HG02973 (cell line): Measurements from ENCODE around the gene ESRRA.

Source experiments
- ATAC-seq: cut with Tn5 transposase; IDR thresholded peaks from one replicate; pipeline ENCODE4 v1.9.1; 2021; ENCODE audit warnings: moderate library complexity; ENCODE audit not compliant: unreplicated experiment

Gene ESRRA

GRCh38 chr11:64364435-64364834 lies 59.1 kb downstream of the ESRRA start:
- no peak for ATAC-seq

- ATAC-seq, result no peak
These were observed 59.6 kb downstream of the ESRRA start for GRCh38 chr11:64364911-64365310.
